Activated naive CD8-positive, alpha-beta T cell treated with anti-CD3 and anti-CD28 coated beads for 36 hours (primary cell): Measurements from ENCODE around the gene RGS12. TPM values are rescaled to one million over a fixed set of nuclear protein-coding genes. Genes with fewer than 3 reads are reported as not detected.

Experiments
- DNase-seq: peaks from one replicate; pipeline ENCODE4 v3.0.0; 2021
- H3K27ac Mint-ChIP-seq: one replicate; pipeline ENCODE4 v1.8.0; 2022; ENCODE audit warnings: mild to moderate bottlenecking, moderate library complexity, mixed read lengths
- H3K27me3 Mint-ChIP-seq: one replicate; pipeline ENCODE4 v1.8.0; 2022; ENCODE audit warnings: mild to moderate bottlenecking, mixed read lengths
- H3K36me3 Mint-ChIP-seq: one replicate; pipeline ENCODE4 v1.8.0; 2021; ENCODE audit warnings: mild to moderate bottlenecking, mixed read lengths
- H3K4me1 Mint-ChIP-seq: one replicate; pipeline ENCODE4 v1.8.0; 2021; ENCODE audit warnings: mixed read lengths
- H3K4me3 Mint-ChIP-seq: one replicate; pipeline ENCODE4 v1.8.0; 2022; ENCODE audit warnings: mild to moderate bottlenecking, moderate library complexity, mixed read lengths
- H3K9me3 Mint-ChIP-seq: one replicate; pipeline ENCODE4 v1.8.0; 2022; ENCODE audit warnings: mixed read lengths
- total RNA-seq, 2 experiments: library from RNA; stranded (reverse); gene quantifications; one replicate each; pipeline ENCODE4 v1.2.3, GENCODE V29; 2021

RGS12 gene
- total RNA-seq, 2 experiments from 2014 or later = 1.7 to 2.9 TPM

DNA sequence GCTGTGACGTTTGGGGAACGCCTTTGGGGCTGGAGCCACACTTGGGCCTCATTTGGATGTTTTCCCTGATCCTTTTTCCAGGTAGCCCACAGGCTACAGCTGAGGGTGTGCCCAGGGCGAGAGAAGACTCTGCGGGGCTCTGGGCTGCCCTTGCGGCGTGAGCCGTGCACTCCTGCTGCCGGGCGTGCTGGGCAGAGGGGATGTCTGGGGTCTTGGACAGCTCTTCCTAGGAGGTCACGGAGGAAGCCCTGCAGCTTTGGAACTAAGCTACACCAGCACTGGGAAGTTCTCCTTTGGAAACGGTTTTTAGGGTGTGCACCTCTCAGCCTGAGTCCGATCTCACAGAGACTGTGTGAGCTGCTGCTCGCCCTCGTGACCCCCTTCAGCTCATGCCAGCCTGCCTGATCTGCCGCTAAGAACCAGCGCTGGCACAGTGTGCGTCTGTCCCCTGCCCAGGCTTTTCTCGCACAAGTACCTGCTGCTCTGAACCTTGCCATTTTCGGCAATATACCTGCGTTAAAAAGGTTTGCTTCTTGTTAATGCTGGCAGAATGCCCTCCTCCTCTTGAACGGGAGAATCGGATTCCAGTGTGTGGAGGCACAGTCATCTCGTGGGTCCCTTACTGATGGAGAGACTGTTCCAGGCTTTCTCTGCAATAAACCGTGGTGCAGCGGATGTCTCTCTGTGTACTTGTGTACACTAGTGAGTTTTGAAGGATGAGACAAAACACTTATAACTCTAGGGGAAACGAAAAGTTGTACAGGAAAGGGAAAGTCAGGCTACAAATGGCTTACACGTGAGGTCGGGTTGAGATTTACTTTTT lies 29.6 kb upstream of the RGS12 start:
- DNase-seq = no peak
- no peaks in the 10 kb centered on the region for H3K9me3 Mint-ChIP-seq
- H3K4me1 Mint-ChIP-seq = no peaks in the 10 kb centered on the region

DNA sequence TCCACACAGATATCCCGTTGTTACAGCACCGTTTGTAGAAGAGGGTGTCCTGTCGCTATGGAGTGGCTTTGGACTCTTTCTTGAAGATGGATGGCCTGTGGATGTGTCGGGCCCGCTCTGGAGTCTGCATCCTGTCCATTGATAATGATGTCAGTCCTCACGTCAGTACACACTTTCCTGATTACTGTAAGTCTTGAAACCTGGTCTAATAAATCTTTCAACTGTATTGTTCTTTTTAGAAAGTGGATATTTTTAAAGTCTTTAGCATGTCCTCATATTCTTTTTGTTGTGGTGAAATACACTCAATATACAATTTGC lies 29.0 kb upstream of the RGS12 start:
- Mint-ChIP-seq H3K27me3 (no peaks in the 10 kb centered on the region), H3K9me3 (no peaks in the 10 kb centered on the region), H3K4me1 (no peaks in the 10 kb centered on the region), H3K4me3 (no peak overlapping the region), H3K36me3 (no peaks in the 10 kb centered on the region), H3K27ac (no peak overlapping the region)
- no peak for DNase-seq

More for the DNA sequence above, 29.6 kb upstream of the RGS12 start:
- no peak overlapping the region for H3K27ac Mint-ChIP-seq
- H3K4me3 Mint-ChIP-seq = no peak overlapping the region
- no peaks in the 10 kb centered on the region for H3K27me3 Mint-ChIP-seq
- no peaks in the 10 kb centered on the region for H3K36me3 Mint-ChIP-seq

DNA sequence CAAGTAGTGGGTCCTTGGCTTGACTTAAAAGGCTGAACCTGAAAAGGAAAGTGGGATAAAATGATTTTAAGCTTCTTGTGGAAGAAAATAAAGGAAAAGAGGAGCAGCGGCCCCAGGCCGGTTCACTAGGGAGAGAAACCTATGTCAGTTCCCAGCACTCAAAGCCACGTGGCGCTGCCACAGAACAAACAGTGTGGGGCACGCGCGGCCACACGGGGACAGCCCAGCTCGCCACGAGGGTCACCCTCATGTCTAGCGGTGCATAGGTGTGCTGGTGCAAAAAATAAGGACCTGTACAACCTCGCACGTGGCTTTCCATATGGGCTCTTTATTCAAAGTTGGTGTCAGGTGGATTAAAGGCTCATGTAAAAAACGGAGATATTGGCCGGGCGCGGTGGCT lies 26.7 kb upstream of the RGS12 start:
- Mint-ChIP-seq H3K4me3 (no peak overlapping the region), H3K9me3 (no peaks in the 10 kb centered on the region), H3K27me3 (no peaks in the 10 kb centered on the region), H3K4me1 (no peaks in the 10 kb centered on the region), H3K36me3 (no peaks in the 10 kb centered on the region), H3K27ac (no peak overlapping the region)
- no peak for DNase-seq

DNA sequence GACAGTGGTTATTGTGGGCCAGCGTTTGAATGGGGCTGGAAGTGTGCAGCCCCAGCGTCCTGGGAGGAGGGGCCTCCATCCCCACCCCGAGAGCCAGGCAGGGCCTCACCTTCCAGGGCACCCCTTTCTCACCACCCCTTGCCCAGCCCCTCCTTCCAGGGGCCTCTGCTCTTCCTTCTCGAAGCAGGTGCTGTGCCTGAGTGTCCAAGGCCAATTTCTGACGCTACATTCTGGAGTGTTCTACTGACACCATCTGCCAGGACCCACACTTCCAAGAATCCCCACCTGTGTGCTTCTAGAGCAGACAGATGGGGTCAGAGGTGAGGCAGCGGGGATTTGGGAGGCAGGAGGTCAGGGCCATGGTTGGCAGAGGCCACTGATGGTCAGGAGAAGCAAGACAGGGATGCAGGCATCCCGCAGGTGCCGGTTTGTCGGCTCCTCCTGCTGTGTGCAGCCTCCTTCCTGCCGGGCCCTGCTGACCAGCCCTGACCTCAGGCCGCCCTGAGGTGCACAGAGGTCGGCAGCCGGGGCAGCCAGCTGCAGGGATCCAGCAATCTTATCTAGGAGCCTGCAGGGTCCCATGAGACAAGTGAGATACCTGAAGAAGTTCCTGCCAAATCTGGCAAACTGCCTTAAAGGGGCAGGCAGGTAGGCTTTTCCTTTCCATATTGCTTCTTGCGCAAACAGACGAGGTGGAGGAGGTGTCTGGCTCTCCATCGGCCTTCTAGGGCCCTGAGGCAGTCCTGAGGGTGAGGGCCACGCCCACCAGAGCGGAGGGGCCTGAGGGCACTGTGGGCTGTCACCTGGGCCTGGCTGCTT lies 25.0 kb upstream of the RGS12 start:
- no peaks in the 10 kb centered on the region for H3K27me3 Mint-ChIP-seq
- no peak overlapping the region for H3K4me3 Mint-ChIP-seq
- H3K36me3 Mint-ChIP-seq = no peaks in the 10 kb centered on the region
- H3K9me3 Mint-ChIP-seq = no peaks in the 10 kb centered on the region
- DNase-seq = no peak
- H3K27ac Mint-ChIP-seq = no peak overlapping the region
- no peaks in the 10 kb centered on the region for H3K4me1 Mint-ChIP-seq

DNA sequence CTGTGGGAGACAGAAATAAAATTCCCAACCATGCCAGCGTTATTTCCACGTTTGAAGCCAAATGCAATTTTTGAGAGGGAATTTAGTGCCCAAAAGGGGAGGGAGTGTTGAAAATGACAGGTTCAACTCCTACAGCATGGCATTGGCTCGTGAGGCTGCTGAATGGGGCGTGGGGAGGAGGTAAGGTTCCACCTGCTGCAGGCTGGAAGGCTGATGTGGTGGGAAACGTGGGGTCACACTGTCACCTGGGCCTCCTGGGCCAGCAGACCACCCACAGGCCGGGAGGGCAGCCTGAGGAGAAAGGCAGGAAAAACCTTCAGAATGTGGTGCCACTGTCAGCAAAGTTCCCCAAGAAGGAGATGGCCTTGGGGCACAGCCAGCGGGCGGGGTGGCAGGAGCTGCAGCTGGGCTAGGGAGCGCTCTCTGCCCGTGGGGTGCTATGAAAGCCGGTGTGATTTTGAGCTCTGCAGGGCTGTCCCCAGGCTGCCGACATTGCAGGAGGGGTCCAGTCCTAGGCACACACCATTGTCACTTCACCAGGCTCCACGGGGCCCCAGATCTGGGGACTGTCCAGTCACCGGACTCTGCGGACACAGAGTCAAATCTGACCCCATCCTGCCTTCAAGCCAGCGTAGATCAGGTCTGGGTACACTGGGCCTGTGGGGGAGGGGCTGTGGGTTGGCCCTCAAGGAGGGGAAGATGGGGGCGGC lies 24.3 kb upstream of the RGS12 start:
- peaks cover 1% of the 10 kb centered on the region for H3K9me3 Mint-ChIP-seq
- no peak overlapping the region for H3K27ac Mint-ChIP-seq
- H3K27me3 Mint-ChIP-seq = no peaks in the 10 kb centered on the region
- no peaks in the 10 kb centered on the region for H3K36me3 Mint-ChIP-seq
- DNase-seq = no peak
- H3K4me3 Mint-ChIP-seq = no peak overlapping the region
- H3K4me1 Mint-ChIP-seq = no peaks in the 10 kb centered on the region

DNA sequence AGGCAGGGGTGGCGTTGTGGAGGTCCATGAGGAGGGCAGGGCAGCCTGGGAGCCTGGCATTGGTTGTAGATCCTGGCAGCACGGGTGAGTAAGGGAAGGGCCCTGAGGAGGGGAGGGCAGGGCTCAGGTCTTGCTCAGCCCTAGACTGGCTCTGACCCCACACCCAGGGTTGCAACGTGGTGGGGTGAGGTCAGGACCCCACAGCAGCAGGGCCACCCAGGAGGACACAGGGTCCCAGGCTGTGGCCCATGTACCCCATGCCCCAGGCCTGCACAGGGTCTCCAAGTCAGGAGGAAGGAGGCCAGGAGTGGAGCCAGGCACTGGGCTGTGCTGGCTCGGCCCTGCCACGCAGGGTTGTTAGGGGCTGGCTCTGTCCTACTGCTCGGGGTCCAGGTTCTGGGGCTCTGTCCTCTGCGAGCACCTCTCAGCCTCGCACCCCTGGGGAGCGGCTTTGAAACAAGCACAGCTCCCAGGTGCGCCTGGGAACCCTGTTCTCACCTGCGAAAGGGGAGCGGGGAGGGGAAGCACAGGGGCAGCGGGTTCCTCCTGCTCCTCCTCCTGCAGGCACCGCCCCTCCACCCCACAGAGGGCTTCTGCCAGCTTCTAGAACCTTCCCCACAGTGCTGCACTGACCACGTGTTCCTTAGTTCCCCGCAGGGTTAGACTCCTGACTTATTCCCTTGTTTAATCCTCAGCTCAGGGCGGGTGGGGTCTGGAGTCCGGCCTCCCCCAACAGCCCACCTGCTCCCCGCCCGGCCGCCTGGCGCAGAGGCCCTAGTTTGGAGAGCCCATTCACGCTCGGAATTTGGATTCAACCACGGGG lies 23.5 kb upstream of the RGS12 start:
- Mint-ChIP-seq H3K4me3 (no peak overlapping the region), H3K27ac (no peak overlapping the region), H3K27me3 (no peaks in the 10 kb centered on the region), H3K4me1 (no peaks in the 10 kb centered on the region), H3K9me3 (peaks cover 1% of the 10 kb centered on the region), H3K36me3 (no peaks in the 10 kb centered on the region)
- DNase-seq = no peak

DNA sequence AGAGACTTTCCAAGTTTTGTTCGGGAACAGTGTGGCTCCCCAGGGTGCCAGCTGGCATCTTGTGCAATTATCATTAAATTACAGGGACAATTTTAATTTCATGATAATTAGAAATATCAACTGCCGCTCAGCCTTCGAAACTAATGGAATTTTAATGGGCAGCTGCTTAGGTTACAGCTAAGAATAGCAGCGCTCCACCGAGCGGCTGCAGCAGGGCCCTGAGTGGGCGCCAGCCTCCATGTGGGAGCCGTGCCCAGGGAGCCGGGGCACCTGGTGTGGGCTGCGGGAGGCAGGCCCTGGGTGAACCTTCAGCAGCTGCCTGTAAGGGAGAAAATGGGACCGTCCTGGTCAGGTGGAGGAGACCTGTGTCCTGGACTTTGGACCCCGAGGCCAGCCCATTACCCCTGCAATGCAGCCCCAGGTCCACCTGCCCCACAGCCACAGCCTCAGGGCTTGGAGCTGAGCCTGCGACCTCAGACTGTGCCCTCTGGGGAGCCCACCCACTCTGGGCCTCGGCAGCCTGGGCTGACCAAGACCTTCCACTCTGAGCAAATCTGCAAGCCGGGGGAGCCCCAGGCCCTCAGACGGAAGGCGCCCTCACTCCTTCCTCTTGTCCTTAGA lies 22.7 kb upstream of the RGS12 start:
- H3K9me3 Mint-ChIP-seq = peaks cover 1% of the 10 kb centered on the region
- H3K4me3 Mint-ChIP-seq = no peak overlapping the region
- no peaks in the 10 kb centered on the region for H3K36me3 Mint-ChIP-seq
- H3K27ac Mint-ChIP-seq = no peak overlapping the region
- DNase-seq = no peak
- no peaks in the 10 kb centered on the region for H3K27me3 Mint-ChIP-seq
- no peaks in the 10 kb centered on the region for H3K4me1 Mint-ChIP-seq

DNA sequence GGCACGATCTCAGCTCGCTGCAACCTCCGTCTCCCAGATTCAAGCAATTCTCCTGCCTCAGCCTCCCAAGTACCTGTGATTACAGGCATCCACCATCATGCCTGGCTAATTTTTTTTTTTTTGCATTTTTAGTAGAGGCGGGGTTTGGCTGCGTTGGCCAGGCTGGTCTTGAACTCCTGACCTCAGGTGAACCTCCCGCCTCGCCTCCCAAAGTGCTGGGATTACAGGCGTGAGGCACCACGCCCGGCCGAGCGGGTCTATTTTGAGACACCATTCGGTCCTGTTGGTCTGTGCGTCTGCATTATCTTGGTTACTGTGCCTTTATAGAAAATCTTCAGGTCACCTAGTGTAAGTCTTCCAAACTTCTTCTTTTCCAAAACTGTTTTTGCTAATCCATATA lies 21.7 kb upstream of the RGS12 start:
- H3K36me3 Mint-ChIP-seq = no peaks in the 10 kb centered on the region
- H3K27ac Mint-ChIP-seq = no peak overlapping the region
- no peaks in the 10 kb centered on the region for H3K27me3 Mint-ChIP-seq
- DNase-seq = no peak
- H3K4me3 Mint-ChIP-seq = no peak overlapping the region
- H3K4me1 Mint-ChIP-seq = no peaks in the 10 kb centered on the region
- peaks cover 1% of the 10 kb centered on the region for H3K9me3 Mint-ChIP-seq

DNA sequence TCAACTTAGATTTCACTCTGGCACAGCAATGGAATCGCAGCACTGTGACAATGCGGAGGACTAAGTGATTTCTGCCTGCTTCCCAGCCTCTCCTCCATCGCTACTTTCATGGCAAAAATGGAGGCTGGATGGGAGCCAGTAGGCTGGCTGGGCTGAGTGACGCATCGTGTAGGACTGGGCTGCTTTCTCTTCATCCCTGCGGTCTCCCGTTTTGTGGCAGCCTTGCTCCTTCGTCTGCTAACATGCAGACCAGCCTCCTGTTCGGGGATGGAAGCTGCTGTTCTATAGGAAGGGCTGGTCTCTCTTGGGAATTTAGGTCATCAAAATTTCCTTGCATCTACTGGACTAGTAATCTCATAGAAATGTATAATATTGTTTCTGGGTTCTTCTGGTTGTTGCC lies 15.8 kb upstream of the RGS12 start:
- Mint-ChIP-seq H3K9me3 (peaks cover 9% of the 10 kb centered on the region), H3K36me3 (no peaks in the 10 kb centered on the region), H3K4me1 (no peaks in the 10 kb centered on the region), H3K4me3 (no peak overlapping the region), H3K27me3 (no peaks in the 10 kb centered on the region), H3K27ac (no peak overlapping the region)
- DNase-seq = no peak

DNA sequence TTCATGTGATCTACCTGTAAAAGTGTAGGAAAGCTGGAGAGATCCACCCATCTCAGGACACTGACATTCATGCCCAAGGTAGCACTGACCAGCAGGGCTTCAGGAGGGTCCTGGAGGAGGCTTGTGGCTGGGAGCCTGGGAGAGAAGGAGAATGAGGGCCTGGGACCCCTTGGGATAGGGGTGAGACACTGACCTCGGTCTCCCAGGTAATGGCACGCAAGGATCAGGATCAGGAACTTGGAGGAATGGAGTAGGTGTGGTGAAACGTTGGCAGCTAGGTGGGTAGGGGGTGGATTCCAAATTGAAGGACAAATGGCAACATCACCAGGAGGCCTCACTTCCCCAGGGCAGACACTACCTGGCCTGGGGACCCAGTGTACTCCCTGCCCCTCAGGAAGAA lies 12.4 kb upstream of the RGS12 start:
- Mint-ChIP-seq H3K27ac (no peak overlapping the region), H3K36me3 (no peaks in the 10 kb centered on the region), H3K4me1 (no peaks in the 10 kb centered on the region), H3K27me3 (peaks cover 6% of the 10 kb centered on the region), H3K4me3 (no peak overlapping the region), H3K9me3 (peaks cover 8% of the 10 kb centered on the region)
- DNase-seq = no peak

DNA sequence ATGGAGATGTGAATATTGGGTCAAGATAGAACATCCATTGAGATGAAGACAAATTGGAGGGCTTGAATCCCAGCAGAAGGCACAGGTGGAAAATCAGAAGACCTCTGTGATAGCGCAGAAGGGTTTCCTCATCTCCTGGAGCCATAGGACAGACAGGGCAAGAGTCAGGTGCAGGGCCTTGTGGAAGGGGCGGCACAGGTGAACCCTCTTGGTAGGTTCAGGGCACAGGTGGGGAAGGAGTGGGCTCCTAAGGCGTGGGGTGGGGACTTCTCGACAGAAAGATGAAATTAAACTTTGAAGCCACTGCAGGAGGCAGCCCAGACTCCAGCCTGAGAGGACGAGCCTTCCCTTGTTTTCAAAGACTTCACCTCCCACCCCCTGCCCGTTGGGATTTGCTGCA lies 9.3 kb upstream of the RGS12 start:
- Mint-ChIP-seq H3K36me3 (no peaks in the 10 kb centered on the region), H3K27ac (no peak overlapping the region)
- DNase-seq = no peak

DNA sequence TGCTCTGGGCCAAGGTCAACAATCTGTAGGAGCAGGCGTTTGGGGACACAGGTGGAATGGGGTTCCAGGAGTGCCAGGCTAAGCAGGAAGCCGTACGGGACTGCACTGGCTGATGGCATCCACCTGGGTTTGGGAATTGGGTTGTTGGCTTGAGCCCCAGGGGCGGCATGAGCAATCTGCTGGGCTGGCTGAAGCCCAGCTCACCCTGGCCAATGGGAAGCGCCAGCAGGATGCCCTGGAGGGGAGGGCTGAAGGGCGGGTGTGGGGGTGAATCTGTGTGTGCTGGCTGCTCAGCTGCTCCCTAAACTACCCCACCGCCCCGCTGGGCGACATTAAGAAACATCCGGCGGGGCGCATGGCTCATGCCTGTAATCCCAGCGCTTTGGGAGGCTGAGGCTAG lies 8.9 kb upstream of the RGS12 start:
- H3K36me3 Mint-ChIP-seq = no peaks in the 10 kb centered on the region
- peaks cover 8% of the 10 kb centered on the region for H3K9me3 Mint-ChIP-seq
- no peak overlapping the region for H3K4me3 Mint-ChIP-seq
- H3K27me3 Mint-ChIP-seq = peaks cover 19% of the 10 kb centered on the region
- no peaks in the 10 kb centered on the region for H3K4me1 Mint-ChIP-seq
- DNase-seq = no peak
- H3K27ac Mint-ChIP-seq = no peak overlapping the region

More for the DNA sequence above, 9.3 kb upstream of the RGS12 start:
- Mint-ChIP-seq H3K27me3 (peaks cover 19% of the 10 kb centered on the region), H3K9me3 (peaks cover 8% of the 10 kb centered on the region), H3K4me1 (no peaks in the 10 kb centered on the region), H3K4me3 (no peak overlapping the region)

DNA sequence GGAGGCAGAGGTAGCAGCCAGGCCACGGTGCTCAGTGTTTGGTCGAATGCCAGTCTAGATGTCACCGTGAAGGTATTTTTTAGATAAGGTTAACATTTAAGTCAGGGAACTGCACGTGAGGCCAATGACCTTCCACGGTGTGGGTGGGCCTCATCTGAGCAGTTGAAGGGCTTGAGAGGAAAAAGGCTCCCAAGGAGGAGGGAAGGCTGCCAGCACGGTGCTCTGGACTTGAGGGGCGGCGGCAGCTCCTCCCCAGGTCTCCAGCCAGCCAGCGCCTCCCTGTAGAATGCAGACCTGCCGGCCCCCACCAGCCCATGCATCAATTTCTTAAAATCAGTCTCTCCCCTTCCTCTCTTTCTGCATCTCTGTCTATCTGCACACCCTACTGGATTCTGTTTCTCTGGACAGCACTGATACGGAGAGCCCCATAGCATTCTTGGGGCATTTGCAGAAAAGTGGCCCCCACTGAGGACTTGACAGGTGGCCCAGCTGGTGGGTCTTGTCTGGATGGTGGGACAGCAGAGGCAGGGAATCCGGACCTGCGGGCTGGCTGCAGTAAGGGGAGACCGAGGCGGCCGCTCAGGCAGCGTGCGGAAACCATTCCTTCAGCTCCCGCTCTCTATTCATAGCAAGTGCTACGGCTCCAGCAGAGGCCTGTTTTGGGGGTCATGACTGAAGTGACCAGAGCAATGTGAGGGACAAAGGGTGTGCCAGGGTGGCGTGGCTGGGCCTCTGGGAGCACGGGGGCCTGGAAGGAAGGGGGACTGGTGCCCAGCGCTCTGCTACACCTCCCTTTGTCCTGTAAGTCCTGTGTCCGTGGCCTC lies 7.9 kb upstream of the RGS12 start:
- no peaks in the 10 kb centered on the region for H3K4me1 Mint-ChIP-seq
- H3K36me3 Mint-ChIP-seq = no peaks in the 10 kb centered on the region
- DNase-seq = no peak
- no peak overlapping the region for H3K4me3 Mint-ChIP-seq
- peaks cover 7% of the 10 kb centered on the region for H3K9me3 Mint-ChIP-seq
- H3K27ac Mint-ChIP-seq = no peak overlapping the region
- H3K27me3 Mint-ChIP-seq = peaks cover 23% of the 10 kb centered on the region
